ENCODE results near the gene REPIN1. TPM values are rescaled to one million over a fixed set of nuclear protein-coding genes. Genes with fewer than 3 reads are reported as not detected.

The REPIN1 gene
- total and polyA plus RNA-seq, 9 of the 15 experiments (the other 6 are each of a cell fraction or from before 2014, with no cell fraction given): 8.1 to 283 (median 94.3) TPM

- no peaks in the 10 kb centered on the region for H3K27me3 ChIP-seq (ENCODE audit: control insufficient read depth in 2 of 2, insufficient read depth in 2 of 2, low read length in 2 of 2)
- intact Hi-C loops (cut with micrococcal nuclease) (no loop called here), in situ Hi-C loops (cut with MboI) (no loop called here)
- ATAC-seq: no peak
- TF ChIP-seq ELK3 (CRISPR knock-in tag; IDR thresholded peaks at IDR 0.05) (no peak), IRF2 (CRISPR knock-in tag; IDR thresholded peaks at IDR 0.05) (0 out of 2 replicates have a peak, but pooled peaks have one; percentile 47), ZNF124 (CRISPR knock-in tag; IDR thresholded peaks at IDR 0.05) (no peak), KLF13 (tag; IDR thresholded peaks at IDR 0.05; ENCODE audit: borderline replicate concordance, low read depth) (no peak), USF1 (CRISPR knock-in tag; IDR thresholded peaks at IDR 0.05) (peak; percentile 35; the same call in 1 of the 2 replicates), ZNF384 (IDR thresholded peaks at IDR 0.05; ENCODE audit: low read depth, low read length) (no peak), ZZZ3 (IDR thresholded peaks at IDR 0.05) (no peak), GTF2A2 (tag; IDR thresholded peaks at IDR 0.05) (no peak), MAZ (CRISPR knock-in tag; conservative IDR thresholded peaks at IDR 0.05 in 1 of 2, IDR thresholded peaks at IDR 0.05 in 1 of 2) (peak in 1 of 2 experiments; percentile 17; a peak in 1 of 4 replicates), HNRNPK (IDR thresholded peaks at IDR 0.05; ENCODE audit: low read depth, low read length, poor library complexity, severe bottlenecking) (no peak), JUNB (CRISPR knock-in tag; conservative IDR thresholded peaks at IDR 0.05) (no peak), NEUROD1 (IDR thresholded peaks at IDR 0.05; ENCODE audit: borderline replicate concordance, low read depth, low read length, partially characterized antibody) (no peak), PRDM10 (IDR thresholded peaks at IDR 0.05; ENCODE audit: partially characterized antibody) (peak; percentile 32)
- BruUV-seq (replicated peaks): no TSS peak
- H3K4me2 ChIP-seq (ENCODE audit: insufficient read depth, low read length): peak overlapping the region; percentile 82; the same call in 1 of the 2 replicates
- peak overlapping the region in 1 of 2 experiments; percentile 91; a peak in 2 of 4 replicates for H3K9ac ChIP-seq (ENCODE audit: insufficient read depth in 1 of 2, low read depth in 2 of 2, low read length in 2 of 2)
- FAIRE-seq: no peak
- POLR2A ChIA-PET: interaction anchor here (0.6 to 3.7 kb wide), 11 partner anchors 10 to 633 kb away, joined by 3 to 20 read pairs (median 4); partner anchors contain the start of gene REPIN1
- H3K36me3 ChIP-seq (ENCODE audit: control insufficient read depth, insufficient read depth, low read length): peaks cover 19% of the 10 kb centered on the region; the same call in 2 of the 3 replicates
- H3K79me2 ChIP-seq (ENCODE audit: control insufficient read depth, insufficient read depth, low read length): peaks cover 23% of the 10 kb centered on the region; the same call in 2 of the 3 replicates
- CTCF ChIA-PET (ENCODE audit: low intra/inter-chr PET ratio): no interaction called here
- WGBS (ENCODE audit: insufficient coverage, low coverage, missing lambda C conversion rate): 89% methylated on average over 13 of the region's 13 CpGs
- H4K20me1 ChIP-seq (replicated peaks; ENCODE audit: control insufficient read depth, insufficient read depth, low read length): no peaks in the 10 kb centered on the region
- no peak overlapping the region for H3K27ac ChIP-seq (ENCODE audit: extremely low read depth, low read depth, low read length)
- H3K4me3 ChIP-seq: no peak overlapping the region
- H3K9me1 ChIP-seq (ENCODE audit: control insufficient read depth, insufficient read depth, low read length): peaks cover 10% of the 10 kb centered on the region
- no peak for DNase-seq (ENCODE audit: extremely low read depth in 1 of 4, low spot score in 3 of 4)
- no peak overlapping the region for H2AFZ ChIP-seq (ENCODE audit: low read depth, low read length)
- no peaks in the 10 kb centered on the region for H3K9me3 ChIP-seq (replicated peaks; ENCODE audit: control insufficient read depth, insufficient read depth, low read depth, low read length)
- peaks cover 66 to 87% of the 10 kb centered on the region in 2 experiments for H3K4me1 ChIP-seq (replicated peaks in 1 of 2; ENCODE audit: control insufficient read depth in 2 of 2, insufficient read depth in 2 of 2, low read length in 2 of 2)
These were observed 34.2 kb downstream of the REPIN1 start for GRCh38 chr7:150402671-150403321.

All from K562 (cell line).